ENCODE measurements around the gene PADI4.

Gene PADI4

GRCh38 chr1:17352419-17352909, 44.5 kb downstream of the PADI4 start:
- no peak for DNase-seq

GRCh38 chr1:17355898-17356297, 47.9 kb downstream of the PADI4 start:
- DNase-seq = no peak

GRCh38 chr1:17356387-17357026, 48.5 kb downstream of the PADI4 start:
- DNase-seq = no peak

- no peak for DNase-seq
Observed at GRCh38 chr1:17358557-17358956, 50.6 kb downstream of the PADI4 start.

- DNase-seq = no peak
Observed at GRCh38 chr1:17359031-17359430, 51.0 kb downstream of the PADI4 start.

- DNase-seq = no peak
Observed at GRCh38 chr1:17359808-17360207, 51.8 kb downstream of the PADI4 start.

GRCh38 chr1:17360272-17360956, 52.4 kb downstream of the PADI4 start:
- peak; percentile 45 for DNase-seq

- no peak for DNase-seq
Observed at GRCh38 chr1:17361687-17362086, 53.7 kb downstream of the PADI4 start.

- DNase-seq = no peak
Observed at GRCh38 chr1:17363351-17363750, 55.4 kb downstream of the PADI4 start.

- no peak for DNase-seq
Observed at GRCh38 chr1:17363771-17364170, 55.8 kb downstream of the PADI4 start.

- DNase-seq = no peak
Observed at GRCh38 chr1:17365293-17365692, 57.3 kb downstream of the PADI4 start.

GRCh38 chr1:17369466-17369865, 61.5 kb downstream of the PADI4 start:
- DNase-seq = no peak

GRCh38 chr1:17370618-17371017, 62.6 kb downstream of the PADI4 start:
- no peak for DNase-seq

- no peak for DNase-seq
Observed at GRCh38 chr1:17371896-17372295, 63.9 kb downstream of the PADI4 start, which contains the start of gene PADI6. Gene PADI6, plus strand, starts transcription at chr1:17372196. Its CDS starts 50 bp downstream, at chr1:17372246.

- no peak for DNase-seq
Observed at GRCh38 chr1:17372955-17373354, 65.0 kb downstream of the PADI4 start.

GRCh38 chr1:17375651-17376050, 67.7 kb downstream of the PADI4 start:
- no peak for DNase-seq

GRCh38 chr1:17377325-17377953, 69.4 kb downstream of the PADI4 start:
- DNase-seq = no peak

GRCh38 chr1:17381161-17381560, 73.2 kb downstream of the PADI4 start:
- DNase-seq = no peak

- no peak for DNase-seq
Observed at GRCh38 chr1:17392199-17392740, 84.3 kb downstream of the PADI4 start.

GRCh38 chr1:17393230-17393629, 85.2 kb downstream of the PADI4 start:
- no peak for DNase-seq

- DNase-seq = no peak
Observed at GRCh38 chr1:17397910-17398695, 90.1 kb downstream of the PADI4 start.

- no peak for DNase-seq
Observed at GRCh38 chr1:17400725-17401341, 92.8 kb downstream of the PADI4 start.
